ENCODE data around the gene BEND2.

DNA sequence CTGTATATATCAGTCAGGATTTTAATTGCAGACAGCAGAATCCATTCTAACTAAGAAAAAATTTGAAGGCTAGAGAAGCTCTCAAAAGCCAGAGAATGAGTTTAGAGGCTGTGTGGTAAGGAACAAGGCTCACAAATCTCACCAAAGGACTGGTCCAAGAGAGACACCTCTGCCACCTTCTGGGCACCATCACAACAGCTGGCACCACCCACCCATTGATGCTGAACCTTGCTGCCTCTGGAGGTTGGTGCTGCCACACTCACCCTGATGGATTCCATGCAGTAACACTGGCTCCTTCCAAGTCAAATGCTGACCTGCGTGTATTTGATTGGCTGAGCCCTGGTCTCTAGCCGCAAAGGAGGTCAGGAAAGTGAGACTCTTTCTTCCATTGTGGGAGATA, 100.8 kb downstream of the BEND2 start:
- TF ChIP-seq, protein P1, sequence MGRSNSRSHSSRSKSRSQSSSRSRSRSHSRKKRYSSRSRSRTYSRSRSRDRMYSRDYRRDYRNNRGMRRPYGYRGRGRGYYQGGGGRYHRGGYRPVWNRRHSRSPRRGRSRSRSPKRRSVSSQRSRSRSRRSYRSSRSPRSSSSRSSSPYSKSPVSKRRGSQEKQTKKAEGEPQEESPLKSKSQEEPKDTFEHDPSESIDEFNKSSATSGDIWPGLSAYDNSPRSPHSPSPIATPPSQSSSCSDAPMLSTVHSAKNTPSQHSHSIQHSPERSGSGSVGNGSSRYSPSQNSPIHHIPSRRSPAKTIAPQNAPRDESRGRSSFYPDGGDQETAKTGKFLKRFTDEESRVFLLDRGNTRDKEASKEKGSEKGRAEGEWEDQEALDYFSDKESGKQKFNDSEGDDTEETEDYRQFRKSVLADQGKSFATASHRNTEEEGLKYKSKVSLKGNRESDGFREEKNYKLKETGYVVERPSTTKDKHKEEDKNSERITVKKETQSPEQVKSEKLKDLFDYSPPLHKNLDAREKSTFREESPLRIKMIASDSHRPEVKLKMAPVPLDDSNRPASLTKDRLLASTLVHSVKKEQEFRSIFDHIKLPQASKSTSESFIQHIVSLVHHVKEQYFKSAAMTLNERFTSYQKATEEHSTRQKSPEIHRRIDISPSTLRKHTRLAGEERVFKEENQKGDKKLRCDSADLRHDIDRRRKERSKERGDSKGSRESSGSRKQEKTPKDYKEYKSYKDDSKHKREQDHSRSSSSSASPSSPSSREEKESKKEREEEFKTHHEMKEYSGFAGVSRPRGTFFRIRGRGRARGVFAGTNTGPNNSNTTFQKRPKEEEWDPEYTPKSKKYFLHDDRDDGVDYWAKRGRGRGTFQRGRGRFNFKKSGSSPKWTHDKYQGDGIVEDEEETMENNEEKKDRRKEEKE (IDR thresholded peaks at IDR 0.05), result no peak
- TF ChIP-seq NONO (IDR thresholded peaks at IDR 0.05) (no peak), NONO (CRISPR knock-in tag; conservative IDR thresholded peaks at IDR 0.05) (no peak), PCBP2 (optimal IDR thresholded peaks at IDR 0.05; ENCODE audit: low read depth, low read length, poor library complexity, severe bottlenecking) (no peak), KLF6 (CRISPR knock-in tag; IDR thresholded peaks at IDR 0.05) (no peak), TCF7L2 (IDR thresholded peaks at IDR 0.05; ENCODE audit: low read depth, low read length) (no peak), JUND (CRISPR knock-in tag; IDR thresholded peaks at IDR 0.05) (no peak), POLR2AphosphoS5 (IDR thresholded peaks at IDR 0.05; ENCODE audit: low read depth, low read length) (no peak), FOXK2 (IDR thresholded peaks at IDR 0.05) (no peak), SKI (IDR thresholded peaks at IDR 0.05; ENCODE audit: partially characterized antibody) (no peak), ZNF737 (CRISPR knock-in tag; IDR thresholded peaks at IDR 0.05; ENCODE audit: borderline replicate concordance) (no peak)
- TF ChIP-seq, protein P2, sequence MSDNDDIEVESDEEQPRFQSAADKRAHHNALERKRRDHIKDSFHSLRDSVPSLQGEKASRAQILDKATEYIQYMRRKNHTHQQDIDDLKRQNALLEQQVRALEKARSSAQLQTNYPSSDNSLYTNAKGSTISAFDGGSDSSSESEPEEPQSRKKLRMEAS (IDR thresholded peaks at IDR 0.05), result no peak
- TF ChIP-seq, protein P3, sequence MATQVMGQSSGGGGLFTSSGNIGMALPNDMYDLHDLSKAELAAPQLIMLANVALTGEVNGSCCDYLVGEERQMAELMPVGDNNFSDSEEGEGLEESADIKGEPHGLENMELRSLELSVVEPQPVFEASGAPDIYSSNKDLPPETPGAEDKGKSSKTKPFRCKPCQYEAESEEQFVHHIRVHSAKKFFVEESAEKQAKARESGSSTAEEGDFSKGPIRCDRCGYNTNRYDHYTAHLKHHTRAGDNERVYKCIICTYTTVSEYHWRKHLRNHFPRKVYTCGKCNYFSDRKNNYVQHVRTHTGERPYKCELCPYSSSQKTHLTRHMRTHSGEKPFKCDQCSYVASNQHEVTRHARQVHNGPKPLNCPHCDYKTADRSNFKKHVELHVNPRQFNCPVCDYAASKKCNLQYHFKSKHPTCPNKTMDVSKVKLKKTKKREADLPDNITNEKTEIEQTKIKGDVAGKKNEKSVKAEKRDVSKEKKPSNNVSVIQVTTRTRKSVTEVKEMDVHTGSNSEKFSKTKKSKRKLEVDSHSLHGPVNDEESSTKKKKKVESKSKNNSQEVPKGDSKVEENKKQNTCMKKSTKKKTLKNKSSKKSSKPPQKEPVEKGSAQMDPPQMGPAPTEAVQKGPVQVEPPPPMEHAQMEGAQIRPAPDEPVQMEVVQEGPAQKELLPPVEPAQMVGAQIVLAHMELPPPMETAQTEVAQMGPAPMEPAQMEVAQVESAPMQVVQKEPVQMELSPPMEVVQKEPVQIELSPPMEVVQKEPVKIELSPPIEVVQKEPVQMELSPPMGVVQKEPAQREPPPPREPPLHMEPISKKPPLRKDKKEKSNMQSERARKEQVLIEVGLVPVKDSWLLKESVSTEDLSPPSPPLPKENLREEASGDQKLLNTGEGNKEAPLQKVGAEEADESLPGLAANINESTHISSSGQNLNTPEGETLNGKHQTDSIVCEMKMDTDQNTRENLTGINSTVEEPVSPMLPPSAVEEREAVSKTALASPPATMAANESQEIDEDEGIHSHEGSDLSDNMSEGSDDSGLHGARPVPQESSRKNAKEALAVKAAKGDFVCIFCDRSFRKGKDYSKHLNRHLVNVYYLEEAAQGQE (IDR thresholded peaks at IDR 0.05; ENCODE audit: borderline replicate concordance in 1 of 2, low read depth in 1 of 2, low read length in 2 of 2), result no peak
- TF ChIP-seq, protein P4, sequence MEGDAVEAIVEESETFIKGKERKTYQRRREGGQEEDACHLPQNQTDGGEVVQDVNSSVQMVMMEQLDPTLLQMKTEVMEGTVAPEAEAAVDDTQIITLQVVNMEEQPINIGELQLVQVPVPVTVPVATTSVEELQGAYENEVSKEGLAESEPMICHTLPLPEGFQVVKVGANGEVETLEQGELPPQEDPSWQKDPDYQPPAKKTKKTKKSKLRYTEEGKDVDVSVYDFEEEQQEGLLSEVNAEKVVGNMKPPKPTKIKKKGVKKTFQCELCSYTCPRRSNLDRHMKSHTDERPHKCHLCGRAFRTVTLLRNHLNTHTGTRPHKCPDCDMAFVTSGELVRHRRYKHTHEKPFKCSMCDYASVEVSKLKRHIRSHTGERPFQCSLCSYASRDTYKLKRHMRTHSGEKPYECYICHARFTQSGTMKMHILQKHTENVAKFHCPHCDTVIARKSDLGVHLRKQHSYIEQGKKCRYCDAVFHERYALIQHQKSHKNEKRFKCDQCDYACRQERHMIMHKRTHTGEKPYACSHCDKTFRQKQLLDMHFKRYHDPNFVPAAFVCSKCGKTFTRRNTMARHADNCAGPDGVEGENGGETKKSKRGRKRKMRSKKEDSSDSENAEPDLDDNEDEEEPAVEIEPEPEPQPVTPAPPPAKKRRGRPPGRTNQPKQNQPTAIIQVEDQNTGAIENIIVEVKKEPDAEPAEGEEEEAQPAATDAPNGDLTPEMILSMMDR (CRISPR knock-in tag; IDR thresholded peaks at IDR 0.05), result no peak
- TF ChIP-seq, protein P5, sequence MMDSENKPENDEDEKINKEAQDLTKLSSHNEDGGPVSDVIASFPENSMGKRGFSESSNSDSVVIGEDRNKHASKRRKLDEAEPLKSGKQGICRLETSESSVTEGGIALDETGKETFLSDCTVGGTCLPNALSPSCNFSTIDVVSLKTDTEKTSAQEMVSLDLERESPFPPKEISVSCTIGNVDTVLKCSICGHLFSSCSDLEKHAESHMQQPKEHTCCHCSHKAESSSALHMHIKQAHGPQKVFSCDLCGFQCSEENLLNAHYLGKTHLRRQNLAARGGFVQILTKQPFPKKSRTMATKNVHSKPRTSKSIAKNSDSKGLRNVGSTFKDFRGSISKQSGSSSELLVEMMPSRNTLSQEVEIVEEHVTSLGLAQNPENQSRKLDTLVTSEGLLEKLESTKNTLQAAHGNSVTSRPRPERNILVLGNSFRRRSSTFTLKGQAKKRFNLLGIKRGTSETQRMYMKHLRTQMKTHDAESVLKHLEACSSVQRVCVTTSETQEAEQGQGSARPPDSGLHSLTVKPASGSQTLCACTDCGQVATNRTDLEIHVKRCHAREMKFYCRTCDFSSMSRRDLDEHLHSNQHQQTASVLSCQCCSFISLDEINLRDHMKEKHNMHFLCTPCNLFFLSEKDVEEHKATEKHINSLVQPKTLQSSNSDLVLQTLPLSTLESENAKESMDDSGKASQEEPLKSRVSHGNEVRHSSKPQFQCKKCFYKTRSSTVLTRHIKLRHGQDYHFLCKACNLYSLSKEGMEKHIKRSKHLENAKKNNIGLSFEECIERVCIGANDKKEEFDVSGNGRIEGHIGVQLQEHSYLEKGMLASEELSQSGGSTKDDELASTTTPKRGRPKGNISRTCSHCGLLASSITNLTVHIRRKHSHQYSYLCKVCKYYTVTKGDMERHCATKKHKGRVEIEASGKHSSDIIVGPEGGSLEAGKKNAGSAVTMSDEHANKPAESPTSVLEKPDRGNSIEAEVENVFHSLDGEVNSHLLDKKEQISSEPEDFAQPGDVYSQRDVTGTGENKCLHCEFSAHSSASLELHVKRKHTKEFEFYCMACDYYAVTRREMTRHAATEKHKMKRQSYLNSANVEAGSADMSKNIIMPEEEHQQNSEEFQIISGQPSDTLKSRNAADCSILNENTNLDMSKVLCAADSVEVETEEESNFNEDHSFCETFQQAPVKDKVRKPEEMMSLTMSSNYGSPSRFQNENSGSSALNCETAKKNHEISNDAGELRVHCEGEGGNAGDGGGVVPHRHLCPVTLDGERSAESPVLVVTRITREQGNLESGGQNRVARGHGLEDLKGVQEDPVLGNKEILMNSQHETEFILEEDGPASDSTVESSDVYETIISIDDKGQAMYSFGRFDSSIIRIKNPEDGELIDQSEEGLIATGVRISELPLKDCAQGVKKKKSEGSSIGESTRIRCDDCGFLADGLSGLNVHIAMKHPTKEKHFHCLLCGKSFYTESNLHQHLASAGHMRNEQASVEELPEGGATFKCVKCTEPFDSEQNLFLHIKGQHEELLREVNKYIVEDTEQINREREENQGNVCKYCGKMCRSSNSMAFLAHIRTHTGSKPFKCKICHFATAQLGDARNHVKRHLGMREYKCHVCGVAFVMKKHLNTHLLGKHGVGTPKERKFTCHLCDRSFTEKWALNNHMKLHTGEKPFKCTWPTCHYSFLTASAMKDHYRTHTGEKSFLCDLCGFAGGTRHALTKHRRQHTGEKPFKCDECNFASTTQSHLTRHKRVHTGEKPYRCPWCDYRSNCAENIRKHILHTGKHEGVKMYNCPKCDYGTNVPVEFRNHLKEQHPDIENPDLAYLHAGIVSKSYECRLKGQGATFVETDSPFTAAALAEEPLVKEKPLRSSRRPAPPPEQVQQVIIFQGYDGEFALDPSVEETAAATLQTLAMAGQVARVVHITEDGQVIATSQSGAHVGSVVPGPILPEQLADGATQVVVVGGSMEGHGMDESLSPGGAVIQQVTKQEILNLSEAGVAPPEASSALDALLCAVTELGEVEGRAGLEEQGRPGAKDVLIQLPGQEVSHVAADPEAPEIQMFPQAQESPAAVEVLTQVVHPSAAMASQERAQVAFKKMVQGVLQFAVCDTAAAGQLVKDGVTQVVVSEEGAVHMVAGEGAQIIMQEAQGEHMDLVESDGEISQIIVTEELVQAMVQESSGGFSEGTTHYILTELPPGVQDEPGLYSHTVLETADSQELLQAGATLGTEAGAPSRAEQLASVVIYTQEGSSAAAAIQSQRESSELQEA (CRISPR knock-in tag; IDR thresholded peaks at IDR 0.05; ENCODE audit: not compliant biosample characterization), result no peak
